CD14-positive monocyte (primary cell): ENCODE measurements around the gene PRELP. TPM values are rescaled to one million over a fixed set of nuclear protein-coding genes. Genes with fewer than 3 reads are reported as not detected.

Source experiments
- DNase-seq, 3 donors: peaks; one replicate each; pipeline ENCODE4 v3.0.0-alpha.2; 2011 to 2022
- H2AFZ ChIP-seq: 2 replicates; pipeline ENCODE4 v1.6.0; 2012; ENCODE audit warnings: mild to moderate bottlenecking, low read depth, low read length, inconsistent platforms; ENCODE audit not compliant: insufficient read depth, poor library complexity, severe bottlenecking
- H3K27ac ChIP-seq, 2 donors: 1 replicate in 1 of 2; 2 replicates in 1 of 2; pipeline ENCODE4 v1.5.1; 2012 to 2013; ENCODE audit warnings: low read length in 2 of 2, control low read depth in 1 of 2, inconsistent platforms in 1 of 2, low read depth in 1 of 2, mild to moderate bottlenecking in 1 of 2
- H3K27me3 ChIP-seq, 2 donors: one replicate each; pipeline versions ENCODE4 v1.6.0 to v1.6.1; 2011 to 2013; ENCODE audit warnings: low read length in 2 of 2; ENCODE audit not compliant: control insufficient read depth in 2 of 2, insufficient read depth in 2 of 2
- H3K36me3 ChIP-seq, 2 donors: replicated peaks in 1 of 2; 1 replicate in 1 of 2; 2 replicates in 1 of 2; pipeline versions ENCODE4 v1.5.1 to v1.6.1; 2012 to 2013; ENCODE audit warnings: low read length in 2 of 2, control low read depth in 1 of 2, inconsistent platforms in 1 of 2, mild to moderate bottlenecking in 1 of 2; ENCODE audit not compliant: insufficient read depth in 2 of 2, control insufficient read depth in 1 of 2
- H3K4me1 ChIP-seq, 2 donors: 1 replicate in 1 of 2; 2 replicates in 1 of 2; pipeline versions ENCODE4 v1.5.1 to v1.6.1; 2012 to 2013; ENCODE audit warnings: low read length in 2 of 2, control low read depth in 1 of 2, inconsistent platforms in 1 of 2, mild to moderate bottlenecking in 1 of 2, moderate library complexity in 1 of 2; ENCODE audit not compliant: insufficient read depth in 2 of 2, control insufficient read depth in 1 of 2
- H3K4me2 ChIP-seq: replicated peaks from 2 replicates; pipeline ENCODE3; 2012; ENCODE audit warnings: low read length, moderate library complexity, mild to moderate bottlenecking; ENCODE audit not compliant: poor library complexity, severe bottlenecking; ENCODE audit errors: extremely low read depth
- H3K4me3 ChIP-seq, 3 experiments: fragments of 200-600 bp in 1 of 3; sonication (generic) in 1 of 3; replicated peaks in 1 of 3; 1 replicate in 2 of 3; 2 replicates in 1 of 3; pipeline ENCODE4 v1.5.1; 2011 to 2013; ENCODE audit warnings: low read length in 3 of 3, mild to moderate bottlenecking in 3 of 3, control low read depth in 2 of 3, low read depth in 2 of 3, inconsistent platforms in 1 of 3, moderate library complexity in 1 of 3
- H3K79me2 ChIP-seq: 2 replicates; pipeline ENCODE4 v1.6.0; 2012; ENCODE audit warnings: mild to moderate bottlenecking, control low read depth, inconsistent platforms, low read length, moderate library complexity; ENCODE audit not compliant: insufficient read depth
- H3K9ac ChIP-seq: 2 replicates; pipeline ENCODE4 v1.6.0; 2017; ENCODE audit warnings: low read length, mild to moderate bottlenecking; ENCODE audit not compliant: insufficient read depth, poor library complexity, severe bottlenecking
- H3K9me3 ChIP-seq, 2 donors: replicated peaks in 1 of 2; 1 replicate in 1 of 2; 2 replicates in 1 of 2; pipeline versions ENCODE4 v1.5.1 to v1.6.1; 2012 to 2013; ENCODE audit warnings: low read length in 2 of 2, control low read depth in 1 of 2; ENCODE audit not compliant: control insufficient read depth in 1 of 2, insufficient read depth in 1 of 2
- H4K20me1 ChIP-seq: 2 replicates; pipeline ENCODE4 v1.6.0; 2012; ENCODE audit warnings: mild to moderate bottlenecking, low read length, control low read depth, moderate library complexity; ENCODE audit not compliant: insufficient read depth
- H3K27ac Mint-ChIP-seq, 7 donors: one replicate each; pipeline ENCODE4 v1.8.0; 2020; ENCODE audit warnings: mild to moderate bottlenecking in 7 of 7, mixed read lengths in 7 of 7, moderate library complexity in 6 of 7, inconsistent platforms in 2 of 7
- H3K27me3 Mint-ChIP-seq, 3 donors: one replicate each; pipeline ENCODE4 v1.8.0; 2021 to 2022; ENCODE audit warnings: low read depth in 3 of 3, mild to moderate bottlenecking in 3 of 3, mixed read lengths in 3 of 3, moderate library complexity in 3 of 3, inconsistent platforms in 1 of 3
- H3K36me3 Mint-ChIP-seq, 2 donors: one replicate each; pipeline ENCODE4 v1.8.0; 2020; ENCODE audit warnings: mixed read lengths in 2 of 2, inconsistent platforms in 1 of 2, mild to moderate bottlenecking in 1 of 2
- H3K4me1 Mint-ChIP-seq: one replicate; pipeline ENCODE4 v1.8.0; 2020; ENCODE audit warnings: mild to moderate bottlenecking, mixed read lengths
- H3K4me3 Mint-ChIP-seq, 2 donors: one replicate each; pipeline ENCODE4 v1.8.0; 2020; ENCODE audit warnings: mild to moderate bottlenecking in 2 of 2, mixed read lengths in 2 of 2, moderate library complexity in 1 of 2
- H3K9me3 Mint-ChIP-seq, 7 donors: one replicate each; pipeline ENCODE4 v1.8.0; 2020 to 2022; ENCODE audit warnings: mixed read lengths in 7 of 7, mild to moderate bottlenecking in 6 of 7, moderate library complexity in 6 of 7, inconsistent platforms in 2 of 7
- WGBS: methylation state at CpG from one replicate; pipeline ENCODE4 v1.1.5; 2013; ENCODE audit warnings: missing lambda C conversion rate; ENCODE audit not compliant: insufficient coverage; 5-methylcytosine and 5-hydroxymethylcytosine counted together
- intact Hi-C, 2 donors: fragments of 100-400 bp; cut with micrococcal nuclease; formaldehyde crosslinking; loops; one replicate each; pipeline versions ENCODE4 v1.15.0 to v1.15.1; 2023
- polyA plus RNA-seq, 3 donors: library from polyadenylated mRNA; depleted of rRNA in 1 of 3; unstranded in 2 of 3; stranded (reverse) in 1 of 3; fragments of 300-500 nt in 2 of 3; fragments of >200 nt in 1 of 3; fragmentation: Illumina TruSeq in 2 of 3; gene quantifications; 1 replicate in 2 of 3; 2 replicates in 1 of 3; pipeline ENCODE4 v1.2.3, GENCODE V29; 2012 to 2021
- TF ChIP-seq, protein P1 (sequence below): fragments of 200-600 bp; IDR thresholded peaks from one replicate; pipeline ENCODE4 v1.8.0; 2022; ENCODE audit warnings: antibody characterized with exemption, mild to moderate bottlenecking

Gene PRELP
- polyA plus RNA-seq, 3 donors, result not detected

DNA sequence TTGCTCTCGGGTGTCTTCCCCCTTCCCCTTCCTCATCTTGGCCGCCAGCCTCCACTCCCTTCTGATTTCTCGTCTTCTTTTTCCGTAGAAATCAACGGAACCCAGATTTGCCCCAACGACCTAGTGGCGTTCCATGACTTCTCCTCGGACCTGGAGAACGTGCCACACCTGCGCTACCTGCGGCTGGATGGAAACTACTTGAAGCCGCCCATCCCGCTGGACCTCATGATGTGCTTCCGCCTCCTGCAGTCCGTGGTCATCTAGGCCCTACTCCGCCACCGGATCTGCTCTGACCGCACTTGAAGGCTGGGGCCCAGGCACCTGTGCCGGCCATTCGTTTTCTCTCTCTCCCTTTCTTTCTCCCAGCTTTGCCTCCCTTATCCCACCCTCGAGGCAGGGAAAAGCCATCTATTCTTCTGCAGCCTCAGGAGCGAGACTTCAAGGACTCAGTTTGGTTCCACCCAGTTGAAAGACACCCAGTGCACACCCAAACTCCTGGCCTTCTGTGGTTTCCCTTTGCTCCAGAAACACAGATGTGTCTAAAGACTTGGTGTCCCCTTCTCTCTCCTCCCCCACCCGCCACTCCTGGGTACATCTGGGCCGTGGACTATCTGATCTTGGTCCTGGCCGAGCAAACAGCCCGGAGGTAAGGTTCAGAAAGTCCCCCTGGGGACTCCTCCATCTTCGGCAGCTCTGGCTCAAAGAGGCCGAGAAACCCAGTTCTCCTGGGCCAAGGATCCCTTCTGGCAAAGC, 11.2 kb downstream of the PRELP start:
- Histone ChIP-seq H3K4me3 (no peak overlapping the region), H3K27ac (no peak overlapping the region), H3K36me3 (no peaks in the 10 kb centered on the region), H3K4me2 (peak overlapping the region; percentile 78), H2AFZ (peak overlapping the region; percentile 76), H3K9ac (no peak overlapping the region), H3K9me3 (no peaks in the 10 kb centered on the region), H3K79me2 (no peaks in the 10 kb centered on the region), H3K4me1 (peaks cover 16 to 26% of the 10 kb centered on the region in 2 donors), H3K27me3 (no peaks in the 10 kb centered on the region), H4K20me1 (no peaks in the 10 kb centered on the region)
- 92% methylated on average over 28 of the region's 28 CpGs for WGBS
- intact Hi-C loops, result loop anchor here (1.0 to 5.0 kb wide), 4 partner anchors 118 to 214 kb away; no protein-coding TSS in a partner anchor
- DNase-seq, result no peak
- H3K4me1 Mint-ChIP-seq, result peaks cover 24% of the 10 kb centered on the region
- H3K27ac Mint-ChIP-seq, result peak overlapping the region in 4 of 7 donors; percentile 48 to 85 (median 59)
- no peak overlapping the region for H3K4me3 Mint-ChIP-seq
- H3K27me3 Mint-ChIP-seq, result peaks cover 0 to 11% (median 7%) of the 10 kb centered on the region in 3 donors
- TF ChIP-seq, protein P1, sequence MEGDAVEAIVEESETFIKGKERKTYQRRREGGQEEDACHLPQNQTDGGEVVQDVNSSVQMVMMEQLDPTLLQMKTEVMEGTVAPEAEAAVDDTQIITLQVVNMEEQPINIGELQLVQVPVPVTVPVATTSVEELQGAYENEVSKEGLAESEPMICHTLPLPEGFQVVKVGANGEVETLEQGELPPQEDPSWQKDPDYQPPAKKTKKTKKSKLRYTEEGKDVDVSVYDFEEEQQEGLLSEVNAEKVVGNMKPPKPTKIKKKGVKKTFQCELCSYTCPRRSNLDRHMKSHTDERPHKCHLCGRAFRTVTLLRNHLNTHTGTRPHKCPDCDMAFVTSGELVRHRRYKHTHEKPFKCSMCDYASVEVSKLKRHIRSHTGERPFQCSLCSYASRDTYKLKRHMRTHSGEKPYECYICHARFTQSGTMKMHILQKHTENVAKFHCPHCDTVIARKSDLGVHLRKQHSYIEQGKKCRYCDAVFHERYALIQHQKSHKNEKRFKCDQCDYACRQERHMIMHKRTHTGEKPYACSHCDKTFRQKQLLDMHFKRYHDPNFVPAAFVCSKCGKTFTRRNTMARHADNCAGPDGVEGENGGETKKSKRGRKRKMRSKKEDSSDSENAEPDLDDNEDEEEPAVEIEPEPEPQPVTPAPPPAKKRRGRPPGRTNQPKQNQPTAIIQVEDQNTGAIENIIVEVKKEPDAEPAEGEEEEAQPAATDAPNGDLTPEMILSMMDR, result no peak
- H3K36me3 Mint-ChIP-seq, result no peaks in the 10 kb centered on the region
- no peaks in the 10 kb centered on the region for H3K9me3 Mint-ChIP-seq

- H3K36me3 ChIP-seq, result no peaks in the 10 kb centered on the region
- H3K9ac ChIP-seq, result no peak overlapping the region
- H3K4me3 ChIP-seq, result no peak overlapping the region
- Mint-ChIP-seq H3K36me3 (no peaks in the 10 kb centered on the region), H3K4me1 (peaks cover 21% of the 10 kb centered on the region), H3K27me3 (peaks cover 0 to 10% (median 8%) of the 10 kb centered on the region in 3 donors), H3K4me3 (no peak overlapping the region), H3K27ac (no peak overlapping the region), H3K9me3 (no peaks in the 10 kb centered on the region)
- H3K27ac ChIP-seq, result no peak overlapping the region
- H2AFZ ChIP-seq, result no peak overlapping the region
- H3K9me3 ChIP-seq, result no peaks in the 10 kb centered on the region
- H3K27me3 ChIP-seq, result no peaks in the 10 kb centered on the region
- no CpG with 5 or more reads among the region's 7 CpGs for WGBS
- H4K20me1 ChIP-seq, result no peaks in the 10 kb centered on the region
- peaks cover 15 to 22% of the 10 kb centered on the region in 2 donors for H3K4me1 ChIP-seq
- no peak overlapping the region for H3K4me2 ChIP-seq
- DNase-seq, result no peak
- TF ChIP-seq, protein P1, result no peak
- intact Hi-C loops, result loop anchor here in 1 of 2 donors (5.0 kb wide), 1 partner anchor 216 kb away; no protein-coding TSS in a partner anchor
- H3K79me2 ChIP-seq, result no peaks in the 10 kb centered on the region
Measured at GRCh38 chr1:203488539-203488938, 12.9 kb downstream of the PRELP start.
